Smooth muscle cell (in vitro differentiated cells): ENCODE data around the gene CERS3. TPM values are rescaled to one million over a fixed set of nuclear protein-coding genes. Genes with fewer than 3 reads are reported as not detected.

Experiments used
- DNase-seq: peaks from one replicate; lab custom pipeline; 2025; ENCODE audit not compliant: unreplicated experiment; lab: John Stamatoyannopoulos, UW
- H2AFZ ChIP-seq: fragments of 200-600 bp; sonication (generic); 2 replicates; pipeline ENCODE4 v1.6.0; 2016; ENCODE audit warnings: antibody characterized with exemption, low read depth, mild to moderate bottlenecking
- H3F3A ChIP-seq: fragments of 200-600 bp; sonication (generic); 2 replicates; pipeline ENCODE4 v1.6.0; 2017; ENCODE audit warnings: antibody characterized with exemption, low read depth
- H3K27ac ChIP-seq: fragments of 200-600 bp; sonication (generic); 2 replicates; pipeline ENCODE4 v1.5.1; 2016; ENCODE audit warnings: low read depth, mild to moderate bottlenecking
- H3K27me3 ChIP-seq: fragments of 200-600 bp; sonication (generic); 2 replicates; pipeline ENCODE4 v1.6.1; 2016; ENCODE audit warnings: low read depth, mild to moderate bottlenecking
- H3K36me3 ChIP-seq: fragments of 200-600 bp; sonication (generic); 2 replicates; pipeline ENCODE4 v1.5.1; 2016; ENCODE audit warnings: low read depth
- H3K4me1 ChIP-seq: fragments of 200-600 bp; sonication (generic); 2 replicates; pipeline ENCODE4 v1.5.1; 2016; ENCODE audit warnings: low read depth
- H3K4me2 ChIP-seq: fragments of 200-600 bp; sonication (generic); 2 replicates; pipeline ENCODE4 v1.6.0; 2016; ENCODE audit warnings: mild to moderate bottlenecking
- H3K4me3 ChIP-seq: fragments of 200-600 bp; sonication (generic); 2 replicates; pipeline ENCODE4 v1.5.1; 2016; ENCODE audit warnings: mild to moderate bottlenecking
- H3K79me2 ChIP-seq: fragments of 200-600 bp; sonication (generic); 2 replicates; pipeline ENCODE4 v1.6.0; 2016; ENCODE audit warnings: low read depth, mild to moderate bottlenecking
- H3K9ac ChIP-seq: fragments of 200-600 bp; sonication (generic); 2 replicates; pipeline ENCODE4 v1.6.0; 2016; ENCODE audit warnings: low read depth
- H3K9me3 ChIP-seq: fragments of 200-600 bp; sonication (generic); replicated peaks from 2 replicates; pipeline ENCODE4 v1.5.1; 2016; ENCODE audit warnings: low read depth
- H4K20me1 ChIP-seq: fragments of 200-600 bp; sonication (generic); 2 replicates; pipeline ENCODE4 v1.6.0; 2016; ENCODE audit warnings: low read depth
- WGBS: methylation state at CpG from one replicate; pipeline ENCODE4 v1.1.7; 2016; ENCODE audit warnings: low lambda C conversion rate; 5-methylcytosine and 5-hydroxymethylcytosine counted together
- polyA plus RNA-seq: library from polyadenylated mRNA; unstranded; fragments of >200 nt; fragmentation: Nextera tagmentation; extraction: Ambion mirVana; gene quantifications from 2 replicates; pipeline ENCODE4 v1.2.1, GENCODE V29; 2016
- total RNA-seq: library from RNA; depleted of rRNA; stranded (reverse); fragments of >200 nt; gene quantifications from 2 replicates; pipeline ENCODE4 v1.2.3, GENCODE V29; 2014
- TF ChIP-seq, protein P1 (sequence below): fragments of 200-600 bp; sonication (generic); IDR thresholded peaks from 2 replicates; pipeline ENCODE4 v1.5.1; 2017; ENCODE audit warnings: borderline replicate concordance, mild to moderate bottlenecking, antibody characterized with exemption; ENCODE audit not compliant: insufficient read depth, poor library complexity, severe bottlenecking

Gene CERS3
- total and polyA plus RNA-seq, 2 experiments from 2014 or later: 0.87 to 6.3 TPM

DNA sequence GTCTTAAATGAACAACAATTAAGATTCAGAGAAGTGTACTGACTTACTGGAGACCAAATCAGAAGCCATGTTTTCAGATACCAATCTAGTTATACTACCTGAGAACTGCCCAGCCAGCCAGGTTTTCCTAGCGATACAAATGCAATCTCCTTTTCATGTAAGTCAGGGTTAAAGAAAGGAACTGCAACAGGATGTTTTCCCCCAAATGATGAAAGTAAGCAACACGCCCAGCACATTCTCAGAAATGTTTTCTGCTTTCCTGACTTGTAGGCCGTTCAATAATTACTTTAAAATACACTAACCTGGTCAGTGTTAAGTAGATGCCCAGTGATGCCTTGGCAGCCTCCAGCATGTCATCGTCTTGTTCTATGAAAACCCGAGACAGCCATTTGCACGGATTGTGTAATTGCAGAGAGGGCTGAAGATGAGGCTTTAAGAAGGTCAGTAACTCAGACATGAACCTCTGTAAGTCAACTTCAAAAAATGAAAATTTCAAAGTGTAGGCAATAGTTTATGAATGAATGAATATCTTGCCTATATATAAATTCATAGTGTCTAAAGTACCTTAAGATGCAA, 42.9 kb upstream of the CERS3 start:
- no peaks in the 10 kb centered on the region for H3K79me2 ChIP-seq
- no peak overlapping the region for H3K4me3 ChIP-seq
- H3K9me3 ChIP-seq: no peaks in the 10 kb centered on the region
- no peak overlapping the region for H3K27ac ChIP-seq
- 95% methylated on average over 6 of the region's 6 CpGs for WGBS
- H3K4me1 ChIP-seq: peaks cover 3% of the 10 kb centered on the region
- TF ChIP-seq, protein P1, sequence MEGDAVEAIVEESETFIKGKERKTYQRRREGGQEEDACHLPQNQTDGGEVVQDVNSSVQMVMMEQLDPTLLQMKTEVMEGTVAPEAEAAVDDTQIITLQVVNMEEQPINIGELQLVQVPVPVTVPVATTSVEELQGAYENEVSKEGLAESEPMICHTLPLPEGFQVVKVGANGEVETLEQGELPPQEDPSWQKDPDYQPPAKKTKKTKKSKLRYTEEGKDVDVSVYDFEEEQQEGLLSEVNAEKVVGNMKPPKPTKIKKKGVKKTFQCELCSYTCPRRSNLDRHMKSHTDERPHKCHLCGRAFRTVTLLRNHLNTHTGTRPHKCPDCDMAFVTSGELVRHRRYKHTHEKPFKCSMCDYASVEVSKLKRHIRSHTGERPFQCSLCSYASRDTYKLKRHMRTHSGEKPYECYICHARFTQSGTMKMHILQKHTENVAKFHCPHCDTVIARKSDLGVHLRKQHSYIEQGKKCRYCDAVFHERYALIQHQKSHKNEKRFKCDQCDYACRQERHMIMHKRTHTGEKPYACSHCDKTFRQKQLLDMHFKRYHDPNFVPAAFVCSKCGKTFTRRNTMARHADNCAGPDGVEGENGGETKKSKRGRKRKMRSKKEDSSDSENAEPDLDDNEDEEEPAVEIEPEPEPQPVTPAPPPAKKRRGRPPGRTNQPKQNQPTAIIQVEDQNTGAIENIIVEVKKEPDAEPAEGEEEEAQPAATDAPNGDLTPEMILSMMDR: no peak
- H3K4me2 ChIP-seq: no peak overlapping the region
- no peak overlapping the region for H3K9ac ChIP-seq
- H3K36me3 ChIP-seq: peaks cover 6% of the 10 kb centered on the region
- H4K20me1 ChIP-seq: no peaks in the 10 kb centered on the region
- no peak for DNase-seq
- H3K27me3 ChIP-seq: no peaks in the 10 kb centered on the region
- peaks cover 16% of the 10 kb centered on the region for H3F3A ChIP-seq
- H2AFZ ChIP-seq: no peak overlapping the region

DNA sequence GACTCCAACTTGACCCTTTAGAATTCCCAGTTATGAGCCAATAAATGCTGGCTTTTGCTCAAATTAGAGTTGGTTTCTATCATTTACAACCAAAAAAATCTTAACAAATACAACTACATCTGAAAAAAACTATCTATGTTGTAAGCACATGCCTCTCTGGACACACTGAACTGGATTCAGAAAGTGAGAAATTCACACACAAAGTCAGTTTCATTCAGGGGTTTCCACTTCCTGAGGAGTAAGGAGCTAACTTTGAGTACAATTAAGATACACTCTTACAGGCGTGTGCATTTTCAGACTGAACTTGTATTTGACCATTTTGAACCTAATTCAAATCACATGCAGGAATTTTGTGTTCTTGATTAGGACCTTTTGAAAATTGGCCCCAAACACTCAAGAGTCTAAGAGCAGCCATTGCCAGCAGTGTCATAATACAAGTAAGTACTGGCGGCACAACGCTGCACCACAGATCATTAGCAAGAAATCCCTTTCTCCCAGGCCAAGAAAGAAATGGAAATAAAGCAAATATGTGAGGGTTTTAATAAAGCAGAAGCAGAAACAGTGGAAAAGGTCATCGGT, 42.1 kb upstream of the CERS3 start:
- Histone ChIP-seq H3K4me1 (peaks cover 3% of the 10 kb centered on the region), H3K9me3 (no peaks in the 10 kb centered on the region), H3K27ac (peak overlapping the region; percentile 93), H3K27me3 (no peaks in the 10 kb centered on the region), H3F3A (peaks cover 16% of the 10 kb centered on the region), H3K4me3 (no peak overlapping the region), H3K79me2 (no peaks in the 10 kb centered on the region), H3K36me3 (peaks cover 6% of the 10 kb centered on the region), H2AFZ (no peak overlapping the region), H4K20me1 (no peaks in the 10 kb centered on the region), H3K9ac (no peak overlapping the region), H3K4me2 (peak overlapping the region; percentile 79)
- TF ChIP-seq, protein P1: no peak
- DNase-seq: no peak
- 94% methylated on average over 4 of the region's 4 CpGs for WGBS

DNA sequence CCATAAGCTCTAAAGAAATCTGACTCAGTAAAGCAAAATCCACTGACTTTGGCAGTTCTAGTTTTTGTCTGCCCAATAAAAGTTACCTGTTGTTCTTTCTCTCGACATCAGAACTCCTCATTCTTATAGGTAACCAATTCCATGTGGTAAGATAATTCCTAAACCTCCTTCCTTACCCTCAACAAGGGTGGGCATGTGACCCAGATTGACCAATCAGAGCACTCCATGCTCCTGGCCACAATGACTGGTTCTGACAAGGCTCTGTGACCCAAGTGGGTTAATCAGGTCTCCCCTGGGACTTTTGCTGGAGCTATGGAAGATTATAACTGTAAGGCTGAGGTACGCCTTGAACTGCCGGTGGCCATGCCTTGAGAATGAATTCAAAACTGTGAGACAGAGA, 41.5 kb upstream of the CERS3 start:
- H3K4me1 ChIP-seq: peaks cover 3% of the 10 kb centered on the region
- H3F3A ChIP-seq: peaks cover 16% of the 10 kb centered on the region
- peak overlapping the region; percentile 79 for H3K4me2 ChIP-seq
- H3K27ac ChIP-seq: peak overlapping the region; percentile 93
- no peaks in the 10 kb centered on the region for H3K9me3 ChIP-seq
- WGBS: 74% methylated on average over 3 of the region's 3 CpGs
- H3K27me3 ChIP-seq: no peaks in the 10 kb centered on the region
- H3K9ac ChIP-seq: no peak overlapping the region
- peaks cover 6% of the 10 kb centered on the region for H3K36me3 ChIP-seq
- H3K79me2 ChIP-seq: no peaks in the 10 kb centered on the region
- no peak for DNase-seq
- H2AFZ ChIP-seq: no peak overlapping the region
- H4K20me1 ChIP-seq: no peaks in the 10 kb centered on the region
- TF ChIP-seq, protein P1: no peak
- H3K4me3 ChIP-seq: no peak overlapping the region

DNA sequence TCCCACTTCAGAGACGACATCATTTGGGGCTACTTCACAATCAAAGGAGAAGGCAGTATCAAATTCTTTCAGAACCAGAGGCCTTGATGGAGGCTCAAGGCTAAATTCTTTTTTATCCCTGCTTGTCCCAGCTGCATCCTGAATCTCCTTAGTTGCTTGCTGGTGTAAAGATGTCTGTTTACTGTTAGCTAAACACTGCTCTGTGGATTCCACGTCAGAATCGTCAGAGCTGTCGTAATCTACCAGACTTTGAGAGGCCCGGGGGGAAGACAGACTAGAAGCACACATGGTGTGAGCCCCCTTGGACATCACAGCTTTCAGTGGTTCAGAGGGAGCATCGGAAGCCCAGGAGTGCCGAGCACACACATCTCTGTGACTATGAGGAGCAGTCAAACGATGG, 40.6 kb upstream of the CERS3 start:
- Histone ChIP-seq H3K36me3 (peaks cover 6% of the 10 kb centered on the region), H2AFZ (peak overlapping the region; percentile 24), H3K27ac (peak overlapping the region; percentile 93), H3K79me2 (no peaks in the 10 kb centered on the region), H4K20me1 (no peaks in the 10 kb centered on the region), H3K4me1 (peaks cover 3% of the 10 kb centered on the region), H3K27me3 (no peaks in the 10 kb centered on the region), H3K4me3 (peak overlapping the region; percentile 15), H3F3A (peaks cover 21% of the 10 kb centered on the region), H3K4me2 (peak overlapping the region; percentile 79), H3K9ac (peak overlapping the region; percentile 71), H3K9me3 (no peaks in the 10 kb centered on the region)
- TF ChIP-seq, protein P1: no peak
- DNase-seq: no peak
- 27% methylated on average over 8 of the region's 8 CpGs for WGBS
